H1 (cell line): ENCODE results near the gene GHRH. TPM values are rescaled to one million over a fixed set of nuclear protein-coding genes. Genes with fewer than 3 reads are reported as not detected.
A peak's percentile ranks its signal among the peaks of the same experiment; 100 is the strongest.

Experiments used
- CTCF ChIA-PET: fragments of 300-600 bp; sonication (Branson Sonifier 250); formaldehyde crosslinking; loops from one replicate; lab custom pipeline; 2021; ENCODE audit not compliant: partially characterized antibody; lab: Charles Lee
- POLR2A ChIA-PET: fragments of 300-600 bp; sonication (Branson Sonifier 250); formaldehyde crosslinking; loops from one replicate; lab custom pipeline; 2021; ENCODE audit warnings: inconsistent platforms; ENCODE audit not compliant: partially characterized antibody; lab: Charles Lee
- DNase-seq, 2 experiments: peaks; one replicate each; pipeline versions ENCODE4 v3.0.0 to v3.0.0-alpha.2; 2010 to 2022; ENCODE audit warnings: low spot score in 2 of 2, low read depth in 1 of 2, mixed read lengths in 1 of 2
- FAIRE-seq: peaks from 2 replicates; lab custom pipeline; 2011; peaks lifted over from hg19 to GRCh38; lab: Jason Lieb, UNC
- H2AFZ ChIP-seq: 2 replicates; pipeline ENCODE4 v1.8.1; 2012; ENCODE audit warnings: low read length, inconsistent platforms
- H2AK5ac ChIP-seq: 2 replicates; pipeline ENCODE4 v1.6.1; 2013; ENCODE audit warnings: low read depth, low read length
- H2BK120ac ChIP-seq: replicated peaks from 2 replicates; pipeline ENCODE3; 2013; ENCODE audit warnings: low read depth, low read length, inconsistent platforms
- H2BK12ac ChIP-seq: 2 replicates; pipeline ENCODE4 v1.6.1; 2013; ENCODE audit warnings: low read depth, low read length
- H2BK15ac ChIP-seq: 2 replicates; pipeline ENCODE4 v1.6.1; 2013; ENCODE audit warnings: low read length
- H2BK20ac ChIP-seq: 2 replicates; pipeline ENCODE4 v1.6.1; 2013; ENCODE audit warnings: low read length
- H2BK5ac ChIP-seq: 2 replicates; pipeline ENCODE4 v1.6.1; 2013; ENCODE audit warnings: low read depth, low read length
- H3K14ac ChIP-seq: 2 replicates; pipeline ENCODE4 v1.6.1; 2013; ENCODE audit warnings: inconsistent platforms; ENCODE audit not compliant: insufficient read length
- H3K18ac ChIP-seq: 2 replicates; pipeline ENCODE4 v1.6.1; 2013; ENCODE audit warnings: low read length; ENCODE audit errors: extremely low read depth
- H3K23ac ChIP-seq: 2 replicates; pipeline ENCODE4 v1.6.1; 2013; ENCODE audit warnings: inconsistent platforms; ENCODE audit not compliant: insufficient read length
- H3K23me2 ChIP-seq: 2 replicates; pipeline ENCODE4 v1.6.1; 2013; ENCODE audit warnings: low read depth, low read length
- H3K27ac ChIP-seq: 2 replicates; pipeline ENCODE4 v1.6.1; 2011; ENCODE audit warnings: low read depth, low read length, inconsistent platforms
- H3K27me3 ChIP-seq, 4 experiments: replicated peaks in 1 of 4; 1 replicate in 1 of 4; 2 replicates in 3 of 4; pipeline versions ENCODE4 v1.6.1 to v1.8.1; 2011 to 2013; ENCODE audit warnings: low read length in 3 of 4, mild to moderate bottlenecking in 3 of 4, inconsistent platforms in 2 of 4, mixed read lengths in 2 of 4, moderate library complexity in 1 of 4; ENCODE audit not compliant: control insufficient read depth in 3 of 4, insufficient read depth in 3 of 4; ENCODE audit errors: extremely low read depth in 1 of 4
- H3K36me3 ChIP-seq, 4 experiments: 2 replicates each; pipeline versions ENCODE4 v1.6.1 to v1.8.1; 2011 to 2013; ENCODE audit warnings: mild to moderate bottlenecking in 4 of 4, low read length in 3 of 4, moderate library complexity in 2 of 4, control low read depth in 1 of 4, inconsistent platforms in 1 of 4; ENCODE audit not compliant: insufficient read depth in 4 of 4, control insufficient read depth in 2 of 4
- H3K4ac ChIP-seq: replicated peaks from 2 replicates; pipeline ENCODE3; 2013; ENCODE audit warnings: low read length, low read depth, mixed read lengths, inconsistent platforms; ENCODE audit not compliant: insufficient read length
- H3K4me1 ChIP-seq, 4 experiments: replicated peaks in 1 of 4; 1 replicate in 1 of 4; 2 replicates in 3 of 4; pipeline versions ENCODE4 v1.6.1 to v1.8.1; 2011 to 2013; ENCODE audit warnings: low read length in 3 of 4, inconsistent platforms in 2 of 4, mixed read lengths in 1 of 4; ENCODE audit not compliant: insufficient read depth in 4 of 4, control insufficient read depth in 3 of 4
- H3K4me2 ChIP-seq, 2 experiments: 2 replicates each; pipeline versions ENCODE4 v1.6.1 to v1.8.1; 2011 to 2013; ENCODE audit warnings: low read depth in 2 of 2, low read length in 2 of 2, control low read depth in 1 of 2, inconsistent platforms in 1 of 2, mild to moderate bottlenecking in 1 of 2; ENCODE audit not compliant: insufficient read depth in 1 of 2
- H3K4me3 ChIP-seq, 4 experiments: fragments of 200-600, 300-600 bp in 1 of 4; sonication (generic), shearing (Covaris generic), sonication (Bioruptor Twin) in 1 of 4; 2 replicates each; pipeline versions ENCODE4 v1.5.1 to v1.8.1; 2011 to 2016; ENCODE audit warnings: low read length in 4 of 4, low read depth in 3 of 4, control low read depth in 2 of 4, inconsistent platforms in 2 of 4, mild to moderate bottlenecking in 2 of 4, mixed read lengths in 1 of 4, moderate library complexity in 1 of 4; ENCODE audit not compliant: insufficient read depth in 2 of 4; ENCODE audit errors: extremely low read depth in 1 of 4
- H3K56ac ChIP-seq: replicated peaks from 2 replicates; pipeline ENCODE3; 2013; ENCODE audit warnings: low read depth, mild to moderate bottlenecking, mixed read lengths, low read length, inconsistent platforms; ENCODE audit not compliant: insufficient read length
- H3K79me1 ChIP-seq: 2 replicates; pipeline ENCODE4 v1.6.1; 2013; ENCODE audit warnings: low read depth, low read length, control low read depth
- H3K79me2 ChIP-seq, 2 experiments: 2 replicates each; pipeline versions ENCODE4 v1.6.1 to v1.8.1; 2012 to 2013; ENCODE audit warnings: low read length in 2 of 2, mild to moderate bottlenecking in 2 of 2, inconsistent platforms in 1 of 2; ENCODE audit not compliant: insufficient read depth in 2 of 2, control insufficient read depth in 1 of 2
- H3K9ac ChIP-seq, 4 experiments: replicated peaks in 1 of 4; 1 replicate in 1 of 4; 2 replicates in 3 of 4; pipeline versions ENCODE4 v1.6.1 to v1.8.1; 2011 to 2013; ENCODE audit warnings: low read depth in 3 of 4, low read length in 3 of 4, control low read depth in 2 of 4, mild to moderate bottlenecking in 2 of 4, moderate library complexity in 2 of 4, inconsistent platforms in 1 of 4; ENCODE audit errors: extremely low read depth in 1 of 4
- H3K9me3 ChIP-seq, 2 experiments: 2 replicates each; pipeline versions ENCODE4 v1.6.1 to v1.8.1; 2012 to 2013; ENCODE audit warnings: mild to moderate bottlenecking in 2 of 2, moderate library complexity in 2 of 2, control low read depth in 1 of 2, inconsistent platforms in 1 of 2, low read depth in 1 of 2, low read length in 1 of 2, mixed read lengths in 1 of 2; ENCODE audit not compliant: insufficient read depth in 2 of 2
- H4K20me1 ChIP-seq, 2 experiments: replicated peaks in 1 of 2; 2 replicates each; pipeline versions ENCODE3 to v1.8.1; 2011 to 2013; ENCODE audit warnings: inconsistent platforms in 2 of 2, low read length in 2 of 2, mild to moderate bottlenecking in 1 of 2; ENCODE audit not compliant: insufficient read depth in 2 of 2, control insufficient read depth in 1 of 2
- H4K5ac ChIP-seq: 2 replicates; pipeline ENCODE4 v1.6.1; 2013; ENCODE audit warnings: low read length, low read depth, mixed read lengths, inconsistent platforms; ENCODE audit not compliant: insufficient read length
- H4K8ac ChIP-seq: 2 replicates; pipeline ENCODE4 v1.8.0; 2013; ENCODE audit warnings: mild to moderate bottlenecking, moderate library complexity, low read length, inconsistent platforms; ENCODE audit not compliant: insufficient read depth; ENCODE audit errors: extremely low read depth
- H4K91ac ChIP-seq: replicated peaks from 2 replicates; pipeline ENCODE3; 2013; ENCODE audit warnings: low read length, mixed read lengths, inconsistent platforms; ENCODE audit not compliant: insufficient read length
- E2F6 ChIP-seq: IDR thresholded peaks from 2 replicates; pipeline ENCODE4 v1.6.1; 2012; ENCODE audit warnings: inconsistent platforms
- GTF2F1 ChIP-seq: IDR thresholded peaks from 2 replicates; pipeline ENCODE4 v1.6.1; 2012; ENCODE audit warnings: low read depth, low read length, improper control_type of control experiment, borderline replicate concordance
- MAX ChIP-seq: IDR thresholded peaks from 2 replicates; pipeline ENCODE4 v1.6.1; 2012; ENCODE audit warnings: inconsistent platforms
- TEAD4 ChIP-seq: IDR thresholded peaks from 2 replicates; pipeline ENCODE4 v1.6.1; 2012; ENCODE audit warnings: low read depth, low read length, inconsistent platforms, mixed read lengths
- ZNF274 ChIP-seq: IDR thresholded peaks from 2 replicates; pipeline ENCODE4 v1.7.0; 2012; ENCODE audit warnings: low read length, borderline replicate concordance; ENCODE audit errors: extremely low read depth
- WGBS, 2 experiments: shearing (Covaris generic) in 1 of 2; methylation state at CpG; one replicate each; pipeline versions ENCODE4 v1.1.6 to v1.1.7; 2013 to 2015; ENCODE audit warnings: low lambda C conversion rate in 2 of 2, mixed read lengths in 2 of 2, inconsistent platforms in 1 of 2, low coverage in 1 of 2, missing lambda C conversion rate in 1 of 2; ENCODE audit not compliant: insufficient replicate concordance in 2 of 2, insufficient coverage in 1 of 2, insufficient read length in 1 of 2; ENCODE audit errors: extremely low coverage in 1 of 2, missing lambda C conversion rate in 1 of 2; 5-methylcytosine and 5-hydroxymethylcytosine counted together
- polyA plus RNA-seq, 7 experiments: library from polyadenylated mRNA; depleted of rRNA in 3 of 7; stranded (reverse) in 5 of 7; unstranded in 2 of 7; fragments of >200 nt in 5 of 7; fragments of 200-250 nt in 2 of 7; gene quantifications; 1 replicate in 5 of 7; 2 replicates in 1 of 7; 4 replicates in 1 of 7; pipeline versions ENCODE4 v1.2.1 to v1.2.3, GENCODE V29; 2011 to 2013; ENCODE audit warnings: missing spikeins in 2 of 7, mixed read lengths in 2 of 7
- total RNA-seq: library from RNA; stranded (reverse); fragmentation: NEBNext Ultra II Directional; extraction: Animal tissue kit (Norgen Biotek cat#: 25700); gene quantifications from 2 replicates; pipeline ENCODE4 v1.2.1, GENCODE V29; 2021

GHRH gene
- total and polyA plus RNA-seq, 2 of the 8 experiments (the other 6 are each of a cell fraction or from before 2014, with no cell fraction given) = not detected

- FAIRE-seq = no peak
- Histone ChIP-seq H3K27me3 (no peaks in the 10 kb centered on the region), H3K56ac (no peak overlapping the region), H4K91ac (no peak overlapping the region), H2BK15ac (peak overlapping the region; percentile 53; the same call in 1 of the 2 replicates), H3K18ac (no peak overlapping the region), H2BK20ac (no peak overlapping the region), H3K36me3 (no peaks in the 10 kb centered on the region), H4K5ac (no peak overlapping the region), H3K9ac (no peak overlapping the region), H2AK5ac (no peak overlapping the region), H3K23me2 (no peaks in the 10 kb centered on the region), H3K4me2 (no peak overlapping the region), H2BK120ac (no peak overlapping the region), H3K14ac (no peak overlapping the region), H3K79me2 (no peaks in the 10 kb centered on the region), H3K4ac (no peak overlapping the region), H4K20me1 (no peaks in the 10 kb centered on the region), H2BK5ac (no peak overlapping the region), H2BK12ac (no peak overlapping the region), H3K4me1 (peaks cover 0 to 16% (median 0%) of the 10 kb centered on the region in 4 experiments; a peak in 2 of 7 replicates), H3K9me3 (no peaks in the 10 kb centered on the region), H3K79me1 (no peaks in the 10 kb centered on the region), H3K4me3 (no peak overlapping the region), H4K8ac (no peak overlapping the region), H3K23ac (no peak overlapping the region), H3K27ac (no peak overlapping the region), H2AFZ (0 out of 2 replicates have a peak overlapping the region, but pooled peaks have one; percentile 6)
- TF ChIP-seq ZNF274 = no peak
- no peak for TF ChIP-seq GTF2F1
- peak; percentile 42; the same call in 1 of the 2 replicates for TF ChIP-seq MAX
- 0 out of 2 replicates have a peak, but pooled peaks have one; percentile 24 for TF ChIP-seq E2F6
- TF ChIP-seq TEAD4 = no peak
- ChIA-PET POLR2A (interaction anchor here (0.9 to 2.0 kb wide), 4 partner anchors 10 to 117 kb away, joined by 3 to 11 read pairs (median 4); partner anchors contain the start of gene MANBAL), CTCF (interaction anchor here (0.7 to 8.2 kb wide), 11 partner anchors 10 to 268 kb away, joined by 3 to 91 read pairs (median 6); partner anchors contain the start of gene MANBAL)
- WGBS, 2 experiments = 81% methylated on average over 12 of the region's 12 CpGs; no CpG with 5 or more reads in 1 of the 2 experiments
- no peak for DNase-seq
These were observed 17.5 kb upstream of the GHRH start for GRCh38 chr20:37278966-37279590.
